Coronary artery (tissue), 2 donors: ENCODE results near the gene C16orf96.

ENCODE experiments used
- DNase-seq: peaks from one replicate; pipeline ENCODE4 v3.0.0-alpha.2; 2017; ENCODE audit warnings: low spot score
- H3K27ac ChIP-seq, 2 donors: fragments of 200-600 bp; sonication (generic); one replicate each; pipeline ENCODE4 v1.5.1; 2016 to 2019
- H3K4me3 ChIP-seq: fragments of 200-600 bp; sonication (generic); 2 replicates; pipeline ENCODE4 v1.5.1; 2016; ENCODE audit warnings: mild to moderate bottlenecking, moderate library complexity
- TF ChIP-seq, protein P1 (sequence below): fragments of 200-600 bp; sonication (generic); IDR thresholded peaks from one replicate; pipeline ENCODE4 v1.5.1; 2019; ENCODE audit warnings: antibody characterized with exemption

Gene C16orf96

GRCh38 chr16:4591191-4591590 lies 35.1 kb downstream of the C16orf96 start:
- TF ChIP-seq, protein P1, sequence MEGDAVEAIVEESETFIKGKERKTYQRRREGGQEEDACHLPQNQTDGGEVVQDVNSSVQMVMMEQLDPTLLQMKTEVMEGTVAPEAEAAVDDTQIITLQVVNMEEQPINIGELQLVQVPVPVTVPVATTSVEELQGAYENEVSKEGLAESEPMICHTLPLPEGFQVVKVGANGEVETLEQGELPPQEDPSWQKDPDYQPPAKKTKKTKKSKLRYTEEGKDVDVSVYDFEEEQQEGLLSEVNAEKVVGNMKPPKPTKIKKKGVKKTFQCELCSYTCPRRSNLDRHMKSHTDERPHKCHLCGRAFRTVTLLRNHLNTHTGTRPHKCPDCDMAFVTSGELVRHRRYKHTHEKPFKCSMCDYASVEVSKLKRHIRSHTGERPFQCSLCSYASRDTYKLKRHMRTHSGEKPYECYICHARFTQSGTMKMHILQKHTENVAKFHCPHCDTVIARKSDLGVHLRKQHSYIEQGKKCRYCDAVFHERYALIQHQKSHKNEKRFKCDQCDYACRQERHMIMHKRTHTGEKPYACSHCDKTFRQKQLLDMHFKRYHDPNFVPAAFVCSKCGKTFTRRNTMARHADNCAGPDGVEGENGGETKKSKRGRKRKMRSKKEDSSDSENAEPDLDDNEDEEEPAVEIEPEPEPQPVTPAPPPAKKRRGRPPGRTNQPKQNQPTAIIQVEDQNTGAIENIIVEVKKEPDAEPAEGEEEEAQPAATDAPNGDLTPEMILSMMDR = no peak
- no peak for DNase-seq
- H3K4me3 ChIP-seq = no peak overlapping the region
- H3K27ac ChIP-seq = no peak overlapping the region

DNA sequence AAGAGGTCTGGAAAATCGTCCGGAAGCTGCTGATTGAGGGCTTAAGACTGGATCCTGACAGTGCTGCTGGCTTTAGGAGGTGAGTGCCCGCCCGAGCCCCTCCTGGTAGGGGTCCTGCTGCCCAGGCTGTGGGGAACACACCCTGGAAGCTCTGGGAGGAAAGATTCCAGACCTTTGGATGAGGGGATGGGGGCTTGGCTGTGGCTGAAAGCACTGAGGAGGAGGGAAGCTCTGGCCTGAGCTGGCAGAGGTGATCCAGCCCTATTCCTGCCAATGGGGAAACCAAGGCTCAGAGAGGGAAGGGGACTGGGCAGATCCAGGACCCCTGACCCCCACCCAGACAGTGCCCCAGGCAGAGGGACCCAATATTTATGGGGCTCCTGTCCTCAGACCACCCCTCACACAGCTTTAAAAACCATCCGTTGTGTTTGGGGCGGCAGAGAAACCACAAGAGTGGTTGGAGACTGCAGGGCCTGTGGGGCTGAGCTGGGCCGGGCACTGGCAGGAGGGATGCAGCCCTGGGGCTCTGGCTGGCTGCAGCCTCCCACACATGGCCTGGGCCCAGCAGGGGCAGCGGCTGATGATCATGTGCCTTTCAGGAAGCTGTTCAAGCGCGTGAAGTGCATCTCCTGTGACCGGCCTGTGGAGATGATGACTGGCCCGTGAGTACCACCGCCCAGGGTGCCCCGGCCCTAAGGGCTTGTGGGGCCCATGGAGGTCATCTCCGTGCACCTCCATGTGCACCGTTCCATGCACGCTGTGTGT lies 35.7 kb downstream of the C16orf96 start:
- Histone ChIP-seq H3K27ac (no peak overlapping the region), H3K4me3 (no peak overlapping the region)
- TF ChIP-seq, protein P1 = no peak
- no peak for DNase-seq

GRCh38 chr16:4593086-4593485 lies 36.9 kb downstream of the C16orf96 start:
- Histone ChIP-seq H3K27ac (no peak overlapping the region), H3K4me3 (no peak overlapping the region)
- DNase-seq = no peak
- TF ChIP-seq, protein P1 = no peak

DNA sequence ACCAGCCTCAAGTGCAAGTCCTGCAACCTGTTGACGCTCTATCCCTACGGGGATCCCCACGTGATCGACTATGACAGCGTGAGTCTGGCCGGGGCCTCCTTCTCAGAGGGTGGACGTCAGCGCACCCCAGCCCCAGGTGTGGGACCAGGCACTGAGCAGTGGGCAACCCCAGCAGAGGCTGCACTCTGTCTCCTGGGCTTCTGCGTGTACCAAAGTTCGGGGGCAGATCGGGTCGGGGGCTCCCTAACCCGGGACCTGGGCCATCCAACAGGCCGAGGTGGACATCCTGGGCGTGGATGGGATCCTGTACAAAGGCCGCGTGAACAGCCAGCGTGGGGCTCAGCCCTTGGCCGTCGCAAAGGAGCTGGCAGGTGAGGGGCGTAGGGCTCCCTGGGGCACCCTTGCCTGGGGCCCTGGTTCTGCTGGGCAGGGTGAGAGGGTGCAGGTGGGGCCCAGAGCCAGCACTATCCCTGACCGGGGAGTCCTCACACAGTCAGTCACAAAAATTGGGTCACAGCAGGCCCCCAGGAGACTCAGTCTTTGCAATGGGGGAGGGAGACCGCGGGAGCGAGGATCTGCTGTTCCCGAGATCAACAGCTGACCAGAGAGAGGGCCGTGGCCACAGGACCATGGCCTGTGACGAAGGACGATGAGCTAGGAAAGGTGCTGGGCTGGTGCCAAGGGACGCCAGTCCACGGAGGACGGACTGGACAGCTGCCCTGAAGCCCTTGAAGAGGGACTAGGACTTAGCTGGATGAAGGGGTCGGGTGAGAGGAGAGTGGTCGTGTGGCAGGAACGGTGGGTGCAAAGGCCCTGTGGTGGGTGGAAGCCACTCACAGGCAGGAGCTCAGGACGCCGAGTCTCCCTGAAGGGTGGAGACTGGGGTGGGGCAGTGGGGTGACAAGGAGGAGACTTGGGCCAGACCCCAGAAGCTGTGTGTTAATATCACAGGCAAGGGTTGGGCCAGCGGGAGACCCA lies 38.6 kb downstream of the C16orf96 start:
- no peak overlapping the region for H3K27ac ChIP-seq
- no peak for DNase-seq
- TF ChIP-seq, protein P1 = no peak
- H3K4me3 ChIP-seq = no peak overlapping the region

DNA sequence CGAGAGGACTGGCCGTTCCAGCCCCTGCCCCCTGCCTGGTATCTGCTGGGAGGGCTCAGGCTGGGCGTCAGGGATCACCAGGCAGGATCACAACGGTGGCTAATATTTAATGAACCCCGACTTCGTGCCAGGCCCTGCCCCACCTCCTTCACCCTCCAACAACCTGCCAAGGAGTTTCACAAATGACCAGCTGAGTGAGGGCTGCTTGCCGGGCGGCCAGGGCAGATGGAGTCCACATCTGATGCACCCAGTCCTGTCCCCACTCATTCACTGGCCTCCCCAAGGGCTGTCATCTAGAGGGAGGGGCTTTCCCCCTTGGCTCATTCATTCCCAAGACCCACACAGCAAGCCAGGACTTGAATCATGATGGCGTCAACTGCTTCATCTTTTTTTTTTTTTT lies 41.0 kb downstream of the C16orf96 start:
- H3K4me3 ChIP-seq = no peak overlapping the region
- DNase-seq = no peak
- TF ChIP-seq, protein P1 = no peak
- no peak overlapping the region for H3K27ac ChIP-seq

GRCh38 chr16:4599037-4599436 lies 42.9 kb downstream of the C16orf96 start:
- no peak for DNase-seq
- TF ChIP-seq, protein P1 = no peak
- H3K4me3 ChIP-seq = no peak overlapping the region
- H3K27ac ChIP-seq = no peak overlapping the region
